Measurements from ENCODE around the gene EBP.

DNA sequence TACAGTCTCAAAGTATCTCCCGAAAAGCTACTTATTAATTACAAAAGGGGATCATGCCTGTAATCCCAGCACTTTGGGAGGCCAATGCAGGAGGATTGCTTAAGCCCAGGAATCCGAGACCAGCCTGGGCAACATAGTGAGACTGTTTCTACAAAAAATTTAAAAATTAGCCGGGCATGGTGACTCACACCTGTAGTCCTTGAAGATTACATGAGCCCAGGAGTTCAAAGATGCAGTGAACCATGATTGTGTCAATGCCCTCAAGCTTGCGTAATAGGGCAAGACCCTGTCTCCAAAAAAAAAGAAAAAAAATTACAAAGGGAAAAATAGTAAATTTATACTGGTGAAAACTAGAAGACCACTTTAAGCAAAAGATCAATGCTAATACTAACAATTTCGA, 16.1 kb upstream of the EBP start:
- TF ChIP-seq, protein P1, sequence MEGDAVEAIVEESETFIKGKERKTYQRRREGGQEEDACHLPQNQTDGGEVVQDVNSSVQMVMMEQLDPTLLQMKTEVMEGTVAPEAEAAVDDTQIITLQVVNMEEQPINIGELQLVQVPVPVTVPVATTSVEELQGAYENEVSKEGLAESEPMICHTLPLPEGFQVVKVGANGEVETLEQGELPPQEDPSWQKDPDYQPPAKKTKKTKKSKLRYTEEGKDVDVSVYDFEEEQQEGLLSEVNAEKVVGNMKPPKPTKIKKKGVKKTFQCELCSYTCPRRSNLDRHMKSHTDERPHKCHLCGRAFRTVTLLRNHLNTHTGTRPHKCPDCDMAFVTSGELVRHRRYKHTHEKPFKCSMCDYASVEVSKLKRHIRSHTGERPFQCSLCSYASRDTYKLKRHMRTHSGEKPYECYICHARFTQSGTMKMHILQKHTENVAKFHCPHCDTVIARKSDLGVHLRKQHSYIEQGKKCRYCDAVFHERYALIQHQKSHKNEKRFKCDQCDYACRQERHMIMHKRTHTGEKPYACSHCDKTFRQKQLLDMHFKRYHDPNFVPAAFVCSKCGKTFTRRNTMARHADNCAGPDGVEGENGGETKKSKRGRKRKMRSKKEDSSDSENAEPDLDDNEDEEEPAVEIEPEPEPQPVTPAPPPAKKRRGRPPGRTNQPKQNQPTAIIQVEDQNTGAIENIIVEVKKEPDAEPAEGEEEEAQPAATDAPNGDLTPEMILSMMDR (IDR thresholded peaks at IDR 0.05; ENCODE audit: extremely low read depth in 1 of 2, insufficient read depth in 1 of 2, low read depth in 1 of 2, low read length in 2 of 2), result no peak
- TF ChIP-seq EZH2 (IDR thresholded peaks at IDR 0.05; ENCODE audit: borderline replicate concordance, low read depth, low read length, severe bottlenecking), result no peak
- TF ChIP-seq, protein P2, sequence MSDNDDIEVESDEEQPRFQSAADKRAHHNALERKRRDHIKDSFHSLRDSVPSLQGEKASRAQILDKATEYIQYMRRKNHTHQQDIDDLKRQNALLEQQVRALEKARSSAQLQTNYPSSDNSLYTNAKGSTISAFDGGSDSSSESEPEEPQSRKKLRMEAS (IDR thresholded peaks at IDR 0.05; ENCODE audit: insufficient read depth, insufficient read length), result no peak
- TF ChIP-seq POLR2A (IDR thresholded peaks at IDR 0.05; ENCODE audit: low read depth, low read length), result no peak
- TF ChIP-seq POLR2AphosphoS5 (IDR thresholded peaks at IDR 0.05; ENCODE audit: insufficient read depth, low read depth, low read length), result no peak
- TF ChIP-seq FOS (IDR thresholded peaks at IDR 0.05; ENCODE audit: borderline replicate concordance, insufficient read depth, low read length), result no peak
- TF ChIP-seq MYC (IDR thresholded peaks at IDR 0.05; ENCODE audit: low read depth, low read length), result no peak
- TF ChIP-seq GATA2 (IDR thresholded peaks at IDR 0.05; ENCODE audit: insufficient read depth, insufficient read length, low read depth, low read length), result no peak
- no peak for TF ChIP-seq JUN (IDR thresholded peaks at IDR 0.05; ENCODE audit: borderline replicate concordance, insufficient read depth, insufficient read length, low read depth)
